Type B pancreatic cell (in vitro differentiated cells): Measurements from ENCODE around the gene CSF2RB. TPM values are rescaled to one million over a fixed set of nuclear protein-coding genes. Genes with fewer than 3 reads are reported as not detected.

Experiments
- DNase-seq: peaks from one replicate; pipeline ENCODE4 v3.0.0; 2021; ENCODE audit warnings: mixed read lengths; ENCODE audit not compliant: unreplicated experiment; ENCODE audit errors: extremely low spot score
- H3K27ac Mint-ChIP-seq: 2 replicates; pipeline ENCODE4 v1.8.0; 2021; ENCODE audit warnings: mild to moderate bottlenecking, mixed read lengths
- H3K27me3 Mint-ChIP-seq: 2 replicates; pipeline ENCODE4 v1.8.0; 2021; ENCODE audit warnings: mixed read lengths
- H3K36me3 Mint-ChIP-seq: 2 replicates; pipeline ENCODE4 v1.8.0; 2021; ENCODE audit warnings: mixed read lengths
- H3K4me1 Mint-ChIP-seq: one replicate; pipeline ENCODE4 v1.8.0; 2021; ENCODE audit warnings: mixed read lengths; ENCODE audit not compliant: unreplicated experiment
- H3K4me3 Mint-ChIP-seq: 2 replicates; pipeline ENCODE4 v1.8.0; 2021; ENCODE audit warnings: mild to moderate bottlenecking, mixed read lengths
- H3K9me3 Mint-ChIP-seq: 2 replicates; pipeline ENCODE4 v1.8.0; 2021; ENCODE audit warnings: mixed read lengths
- total RNA-seq: library from RNA; stranded (reverse); gene quantifications from 2 replicates; pipeline ENCODE4 v1.2.1, GENCODE V29; 2021; ENCODE audit warnings: low replicate concordance
- TF ChIP-seq, protein P1 (sequence below): fragments of 200-600 bp; sonication (generic); conservative IDR thresholded peaks from 2 replicates; pipeline ENCODE4 v1.5.0; 2021; ENCODE audit warnings: antibody characterized with exemption, mild to moderate bottlenecking

Gene CSF2RB
- total RNA-seq, 1 donor from 2014 or later = 0.72 TPM

DNA sequence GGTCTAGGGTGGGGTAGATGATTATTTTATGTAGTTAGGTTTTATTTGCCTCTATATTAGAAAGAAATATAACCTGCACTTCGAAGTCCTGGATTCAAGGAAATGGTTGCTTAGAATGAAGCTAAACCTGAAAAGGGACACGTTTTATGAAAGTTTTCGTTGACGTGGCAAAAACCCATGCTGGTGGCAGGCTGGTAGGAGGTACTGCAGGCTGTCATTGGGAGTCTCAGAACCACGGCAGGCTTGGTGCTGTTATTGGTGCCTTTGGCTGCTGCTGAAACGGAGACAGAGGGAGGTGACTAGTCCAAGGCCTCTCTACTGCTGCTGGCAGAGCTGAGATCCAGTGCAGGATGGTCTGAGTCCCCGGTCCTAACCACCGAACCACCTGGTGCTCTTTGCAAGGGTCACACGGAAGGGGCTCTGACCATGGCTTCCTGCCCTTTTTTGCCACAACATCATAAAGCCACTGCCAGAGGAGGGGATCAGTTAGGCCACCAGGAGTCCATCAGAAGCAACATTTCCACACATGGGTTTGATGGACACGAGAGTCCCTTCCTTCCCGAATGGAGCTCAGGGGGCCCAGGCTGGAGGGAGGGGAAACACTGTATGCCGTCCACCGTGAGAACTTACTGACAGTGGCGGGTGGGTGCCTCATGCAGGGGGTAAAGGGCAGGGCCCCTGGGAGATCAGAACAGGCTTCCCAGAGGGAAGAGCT, 13.4 kb downstream of the CSF2RB start:
- H3K4me1 Mint-ChIP-seq = no peaks in the 10 kb centered on the region
- no peaks in the 10 kb centered on the region for H3K36me3 Mint-ChIP-seq
- no peak for DNase-seq
- peaks cover 20% of the 10 kb centered on the region for H3K27me3 Mint-ChIP-seq
- no peak overlapping the region for H3K4me3 Mint-ChIP-seq
- TF ChIP-seq, protein P1, sequence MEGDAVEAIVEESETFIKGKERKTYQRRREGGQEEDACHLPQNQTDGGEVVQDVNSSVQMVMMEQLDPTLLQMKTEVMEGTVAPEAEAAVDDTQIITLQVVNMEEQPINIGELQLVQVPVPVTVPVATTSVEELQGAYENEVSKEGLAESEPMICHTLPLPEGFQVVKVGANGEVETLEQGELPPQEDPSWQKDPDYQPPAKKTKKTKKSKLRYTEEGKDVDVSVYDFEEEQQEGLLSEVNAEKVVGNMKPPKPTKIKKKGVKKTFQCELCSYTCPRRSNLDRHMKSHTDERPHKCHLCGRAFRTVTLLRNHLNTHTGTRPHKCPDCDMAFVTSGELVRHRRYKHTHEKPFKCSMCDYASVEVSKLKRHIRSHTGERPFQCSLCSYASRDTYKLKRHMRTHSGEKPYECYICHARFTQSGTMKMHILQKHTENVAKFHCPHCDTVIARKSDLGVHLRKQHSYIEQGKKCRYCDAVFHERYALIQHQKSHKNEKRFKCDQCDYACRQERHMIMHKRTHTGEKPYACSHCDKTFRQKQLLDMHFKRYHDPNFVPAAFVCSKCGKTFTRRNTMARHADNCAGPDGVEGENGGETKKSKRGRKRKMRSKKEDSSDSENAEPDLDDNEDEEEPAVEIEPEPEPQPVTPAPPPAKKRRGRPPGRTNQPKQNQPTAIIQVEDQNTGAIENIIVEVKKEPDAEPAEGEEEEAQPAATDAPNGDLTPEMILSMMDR = no peak
- no peaks in the 10 kb centered on the region for H3K9me3 Mint-ChIP-seq
- no peak overlapping the region for H3K27ac Mint-ChIP-seq

DNA sequence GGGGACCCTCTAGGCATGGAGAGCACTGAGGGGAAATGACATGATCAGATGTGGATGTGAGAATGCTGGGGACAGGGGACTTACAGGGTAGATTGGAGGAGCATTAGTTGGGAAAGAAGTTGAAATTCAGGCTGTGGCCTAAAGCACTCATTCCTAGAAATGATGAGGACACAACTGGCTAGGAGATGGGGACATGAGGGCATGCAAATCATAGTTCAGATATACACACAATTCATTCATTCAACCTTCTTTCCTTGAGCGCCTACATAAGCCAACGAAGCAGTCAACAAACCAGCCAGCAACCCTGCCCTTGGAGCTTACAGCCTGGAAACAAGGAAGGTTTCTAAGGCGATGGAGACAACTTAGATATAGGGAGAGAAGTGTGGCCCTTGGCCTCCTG, 14.2 kb downstream of the CSF2RB start:
- H3K27ac Mint-ChIP-seq = no peak overlapping the region
- H3K4me1 Mint-ChIP-seq = no peaks in the 10 kb centered on the region
- no peaks in the 10 kb centered on the region for H3K36me3 Mint-ChIP-seq
- no peak for DNase-seq
- H3K9me3 Mint-ChIP-seq = no peaks in the 10 kb centered on the region
- H3K4me3 Mint-ChIP-seq = no peak overlapping the region
- TF ChIP-seq, protein P1 = no peak
- peaks cover 20% of the 10 kb centered on the region for H3K27me3 Mint-ChIP-seq

DNA sequence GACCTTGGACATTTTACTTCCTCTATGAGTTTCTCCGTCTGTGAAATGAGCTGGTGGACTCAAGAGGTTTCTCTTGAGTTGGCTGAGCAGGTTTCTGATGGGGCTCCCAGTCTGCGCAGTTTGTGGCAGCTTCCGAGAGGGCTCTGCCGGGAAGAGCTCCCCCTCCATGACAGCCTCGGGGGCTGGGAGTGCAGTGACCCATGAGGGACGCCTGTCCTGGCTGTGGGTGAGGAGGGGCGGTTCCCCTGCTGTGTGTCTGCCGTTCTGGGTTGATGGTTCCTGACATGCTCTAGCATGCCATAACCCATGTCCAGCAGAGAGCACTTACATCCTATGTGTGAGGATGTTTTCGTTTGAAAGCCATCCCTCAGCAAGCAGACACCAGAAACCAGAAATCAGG, 14.8 kb downstream of the CSF2RB start:
- Mint-ChIP-seq H3K9me3 (no peaks in the 10 kb centered on the region), H3K27ac (no peak overlapping the region), H3K27me3 (peaks cover 20% of the 10 kb centered on the region), H3K4me3 (no peak overlapping the region), H3K4me1 (no peaks in the 10 kb centered on the region), H3K36me3 (no peaks in the 10 kb centered on the region)
- TF ChIP-seq, protein P1 = no peak
- DNase-seq = no peak

DNA sequence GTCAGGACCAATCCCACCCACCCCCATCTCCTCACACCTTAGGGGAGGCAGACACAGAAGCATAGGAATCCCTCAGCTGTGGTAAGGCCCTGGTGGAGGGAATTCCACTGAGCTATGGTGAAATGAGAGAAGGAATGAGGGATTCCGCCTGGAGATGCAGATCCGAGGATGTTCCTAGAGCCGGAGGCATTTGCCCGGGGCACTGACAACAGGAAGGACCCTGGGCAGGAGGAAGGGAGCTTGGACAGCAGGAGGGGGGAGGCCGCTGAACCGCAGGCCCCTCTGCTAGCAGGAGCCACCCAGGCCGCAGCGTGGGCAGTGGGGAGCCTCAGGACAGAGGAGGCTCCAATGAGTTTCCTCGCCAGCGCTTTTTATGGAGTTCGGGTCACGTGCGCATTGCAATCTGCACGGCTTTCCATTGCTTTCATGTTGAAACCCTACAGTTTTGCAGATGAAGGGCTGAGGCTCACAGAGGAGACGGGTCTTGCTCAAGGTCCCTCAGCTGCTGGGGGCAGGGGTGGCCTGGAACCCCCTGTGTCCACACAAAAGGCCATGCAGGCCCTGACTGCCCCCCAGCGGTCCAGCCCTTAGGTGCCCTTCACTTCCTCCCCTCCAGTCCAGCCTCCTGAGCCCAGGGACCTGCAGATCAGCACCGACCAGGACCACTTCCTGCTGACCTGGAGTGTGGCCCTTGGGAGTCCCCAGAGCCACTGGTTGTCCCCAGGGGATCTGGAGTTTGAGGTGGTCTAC, 15.5 kb downstream of the CSF2RB start:
- H3K4me1 Mint-ChIP-seq = no peaks in the 10 kb centered on the region
- H3K36me3 Mint-ChIP-seq = no peaks in the 10 kb centered on the region
- TF ChIP-seq, protein P1 = no peak
- no peak overlapping the region for H3K27ac Mint-ChIP-seq
- no peak for DNase-seq
- no peaks in the 10 kb centered on the region for H3K9me3 Mint-ChIP-seq
- peaks cover 20% of the 10 kb centered on the region for H3K27me3 Mint-ChIP-seq
- H3K4me3 Mint-ChIP-seq = no peak overlapping the region

DNA sequence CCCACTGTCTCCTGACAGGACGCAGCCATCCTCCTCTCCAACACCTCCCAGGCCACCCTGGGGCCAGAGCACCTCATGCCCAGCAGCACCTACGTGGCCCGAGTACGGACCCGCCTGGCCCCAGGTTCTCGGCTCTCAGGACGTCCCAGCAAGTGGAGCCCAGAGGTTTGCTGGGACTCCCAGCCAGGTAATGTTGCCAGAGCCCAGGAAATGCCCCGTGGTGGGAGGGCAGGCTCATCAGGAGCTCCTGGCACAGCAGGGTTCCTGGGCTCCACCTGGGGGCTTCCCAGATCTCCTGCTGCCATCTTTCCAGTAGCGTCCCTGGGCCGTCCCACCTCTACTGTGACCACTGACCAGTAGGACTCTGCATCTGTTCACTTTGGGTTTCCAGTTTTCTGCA, 16.2 kb downstream of the CSF2RB start:
- H3K4me3 Mint-ChIP-seq = no peak overlapping the region
- no peaks in the 10 kb centered on the region for H3K36me3 Mint-ChIP-seq
- no peak for DNase-seq
- no peaks in the 10 kb centered on the region for H3K4me1 Mint-ChIP-seq
- TF ChIP-seq, protein P1 = no peak
- no peak overlapping the region for H3K27ac Mint-ChIP-seq
- peaks cover 20% of the 10 kb centered on the region for H3K27me3 Mint-ChIP-seq
- H3K9me3 Mint-ChIP-seq = no peaks in the 10 kb centered on the region
